GM19463 (cell line): ENCODE measurements around the gene F13B.
"Not testable (repeated sequence)": the region's sequence is repeated elsewhere in the genome, so short reads cannot be mapped to it uniquely, and the experiment has no call there.

ENCODE experiments used
- ATAC-seq: cut with Tn5 transposase; IDR thresholded peaks from one replicate; pipeline ENCODE4 v1.9.1; 2021; ENCODE audit warnings: mild to moderate bottlenecking, moderate library complexity; ENCODE audit not compliant: unreplicated experiment

The F13B gene

DNA sequence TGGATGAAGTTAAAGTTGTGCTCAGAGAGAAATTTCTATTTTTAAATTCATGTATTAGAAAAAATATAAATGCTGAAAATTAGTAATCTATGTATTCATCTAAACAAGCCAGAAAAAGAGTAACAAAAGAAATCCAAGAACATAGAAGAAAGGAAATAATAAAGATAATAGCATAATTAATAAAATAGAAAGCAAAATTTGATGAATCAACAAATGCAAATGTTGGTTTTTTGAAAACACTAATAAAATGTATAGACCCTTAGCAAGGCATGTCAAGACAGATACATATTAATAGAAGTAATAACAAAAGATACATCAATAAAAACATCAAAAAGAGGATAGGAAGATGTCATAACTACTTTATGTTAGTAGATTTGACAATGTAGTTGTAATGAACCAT, 18.0 kb downstream of the F13B start:
- ATAC-seq: no peak

DNA sequence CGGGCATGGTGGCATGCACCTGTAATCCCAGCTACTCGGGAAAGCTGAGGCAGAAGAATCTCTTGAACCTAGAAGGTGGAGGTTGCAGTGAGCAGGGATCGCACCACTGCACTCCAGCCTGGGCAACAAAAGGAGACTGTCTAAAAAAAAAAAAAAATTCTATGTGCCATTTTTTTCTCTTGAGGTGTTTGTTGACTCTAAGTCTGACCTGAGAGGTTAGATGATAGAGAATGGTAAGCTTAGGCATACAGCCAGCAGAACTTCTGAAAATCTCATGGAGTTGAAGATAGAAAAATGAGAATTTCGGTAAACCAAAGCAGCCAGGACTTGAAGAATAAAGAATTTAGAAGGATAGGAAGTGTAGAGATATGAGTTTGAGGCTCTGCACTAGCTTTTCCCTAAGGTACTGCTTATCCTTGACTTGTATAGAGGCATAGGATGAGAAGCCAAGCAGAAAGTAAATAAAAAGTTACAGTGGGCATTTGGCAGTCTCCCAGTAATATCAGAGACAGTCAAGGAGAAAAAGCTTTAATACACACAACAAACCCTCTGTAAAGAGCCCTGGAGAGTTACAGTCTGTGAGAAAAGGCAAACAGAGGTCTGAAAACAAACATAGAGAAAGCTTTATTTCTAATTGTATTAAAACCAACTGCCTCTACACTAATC, 24.3 kb downstream of the F13B start:
- no peak for ATAC-seq

DNA sequence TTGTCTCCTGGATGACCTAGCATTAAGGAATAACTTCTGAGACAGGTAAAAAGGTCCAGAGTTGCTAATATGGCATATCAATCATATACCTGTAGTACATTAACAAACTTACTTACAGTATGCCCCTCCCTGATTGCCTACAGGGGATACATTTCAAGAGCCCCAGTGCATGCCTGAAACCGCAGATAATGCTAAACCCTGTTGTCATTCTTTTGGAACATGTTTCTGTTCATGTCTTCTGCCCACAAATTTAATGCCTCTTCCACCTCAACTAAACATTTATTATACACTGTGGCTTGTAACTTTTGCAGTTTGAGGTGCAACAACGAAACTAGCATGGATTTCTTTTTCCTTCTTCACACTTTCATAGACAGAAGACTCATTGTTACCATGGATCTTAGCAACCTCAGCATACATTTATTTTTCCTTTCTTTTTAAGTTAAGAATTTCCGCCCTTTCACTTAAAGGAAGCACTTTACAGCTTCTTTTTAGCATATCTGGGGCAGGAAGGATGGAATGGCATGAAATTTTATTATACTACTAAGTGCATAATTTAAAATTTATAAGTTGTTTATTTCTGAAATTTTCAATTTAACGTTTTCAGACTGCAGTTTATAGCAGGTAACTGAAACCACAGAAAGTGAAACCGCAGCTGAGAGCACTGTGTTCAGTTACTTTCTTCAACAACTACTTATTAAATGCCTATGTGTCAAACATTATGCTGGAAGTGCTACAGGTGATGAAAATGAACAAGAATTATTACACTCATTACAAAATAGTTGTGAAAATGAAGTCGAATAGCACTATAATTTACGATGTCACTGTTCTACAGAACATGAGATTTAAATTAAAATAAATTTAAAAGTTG, 25.3 kb downstream of the F13B start:
- peak; percentile 74 for ATAC-seq

DNA sequence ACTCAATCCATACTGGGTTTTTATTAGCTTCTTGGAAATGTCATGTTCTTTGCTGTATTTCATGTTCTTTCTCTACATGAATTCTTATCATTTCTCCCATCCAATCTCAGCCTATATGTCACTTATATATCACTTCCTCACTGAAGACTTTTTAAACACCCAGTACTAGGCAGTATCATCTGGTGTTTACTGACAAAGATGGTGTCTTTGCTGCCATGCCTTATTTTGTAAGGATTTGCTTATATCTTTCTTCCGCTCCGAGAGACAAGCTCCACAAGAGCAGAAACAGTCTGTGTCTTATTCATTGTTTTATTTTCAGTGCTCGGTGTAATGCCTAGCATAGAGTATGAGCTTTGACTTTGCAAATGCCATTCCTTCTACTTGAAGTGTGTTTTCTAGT, 30.2 kb downstream of the F13B start:
- no peak for ATAC-seq

DNA sequence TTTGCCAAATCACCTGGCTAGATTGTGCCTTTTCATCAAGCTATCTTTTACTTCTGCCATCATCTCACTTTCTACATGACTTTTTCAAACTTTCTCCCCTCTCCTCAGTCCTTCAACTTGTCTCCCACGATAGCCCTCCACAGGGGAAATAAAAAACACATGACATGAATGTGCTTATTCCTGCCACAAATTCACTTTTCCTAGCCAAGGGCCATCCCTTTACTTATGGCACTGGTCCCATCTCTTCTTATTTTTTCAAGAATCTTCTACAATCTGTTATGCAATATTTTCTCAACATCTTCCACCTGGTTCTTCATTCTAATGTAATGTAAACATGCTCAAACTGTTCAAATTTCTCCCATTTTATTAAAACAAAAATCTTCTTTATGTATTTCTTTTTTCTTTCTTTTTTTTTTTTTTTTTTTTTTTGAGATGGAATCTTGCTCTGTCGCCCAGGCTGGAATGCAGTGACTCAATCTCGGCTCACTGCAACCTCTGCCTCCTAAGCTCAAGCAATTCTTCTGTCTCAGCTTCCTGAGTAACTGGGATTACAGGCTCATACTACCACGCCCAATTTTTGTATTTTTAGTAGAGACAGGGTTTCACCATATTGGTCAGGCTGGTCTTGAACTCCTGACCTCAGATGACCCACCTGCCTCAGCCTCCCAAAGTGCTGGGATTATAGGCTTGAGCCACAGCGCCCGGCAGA, 32.3 kb downstream of the F13B start:
- ATAC-seq: not testable (repeated sequence)

DNA sequence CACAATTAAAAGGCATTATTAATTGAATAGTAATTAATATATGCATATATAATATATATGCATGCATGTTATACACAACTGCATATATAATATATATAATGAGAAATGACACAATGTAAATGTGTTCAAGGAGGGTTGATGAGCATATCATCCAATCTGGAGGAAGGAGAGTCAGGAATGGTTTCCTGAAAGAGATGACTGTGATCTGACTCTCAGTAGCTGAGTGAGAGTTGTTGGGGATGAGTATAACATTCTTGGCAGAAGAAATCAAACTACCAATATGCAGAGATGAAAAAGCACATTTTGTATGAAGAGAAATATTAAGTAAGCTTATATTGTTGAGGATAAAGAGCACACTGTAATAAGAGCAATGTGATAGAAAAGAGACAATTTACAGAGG, 37.3 kb downstream of the F13B start:
- no peak for ATAC-seq

DNA sequence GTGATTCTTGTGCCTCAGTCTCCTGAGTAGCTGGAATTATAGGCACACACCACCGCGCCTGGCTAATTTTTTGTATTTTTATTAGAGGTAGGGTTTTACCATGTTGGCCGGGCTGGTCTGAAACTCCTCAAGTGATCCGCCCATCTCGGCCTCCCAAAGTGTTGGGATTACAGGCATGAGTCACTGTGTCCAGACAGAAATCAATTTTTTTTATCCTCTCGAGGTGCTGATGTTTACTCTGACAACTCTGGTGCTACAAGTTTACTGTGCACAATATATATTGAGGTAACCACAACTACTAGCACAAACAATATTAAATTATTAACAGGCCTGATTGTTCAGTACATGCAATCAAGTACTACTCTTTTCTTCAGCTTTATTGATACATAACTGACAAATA, 39.7 kb downstream of the F13B start:
- no peak for ATAC-seq

DNA sequence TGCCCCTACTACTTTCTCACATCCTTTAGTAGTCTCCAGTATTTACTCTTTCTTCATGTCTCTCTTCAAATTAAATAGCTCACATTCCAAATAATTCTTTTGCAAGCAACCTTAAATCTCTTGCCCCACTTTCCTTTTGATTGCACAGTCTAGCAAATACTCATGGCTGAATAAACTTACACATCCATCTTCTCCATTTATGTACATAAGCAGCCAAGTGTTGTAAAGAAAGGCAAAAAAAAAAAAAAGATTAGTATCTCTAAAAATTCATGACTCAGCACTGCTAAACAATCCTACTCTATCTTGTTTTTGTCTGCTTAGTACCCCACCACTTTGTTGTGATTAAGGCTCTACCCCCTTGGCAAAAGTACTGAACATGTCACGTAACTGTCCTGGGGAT, 42.6 kb downstream of the F13B start:
- ATAC-seq: no peak

DNA sequence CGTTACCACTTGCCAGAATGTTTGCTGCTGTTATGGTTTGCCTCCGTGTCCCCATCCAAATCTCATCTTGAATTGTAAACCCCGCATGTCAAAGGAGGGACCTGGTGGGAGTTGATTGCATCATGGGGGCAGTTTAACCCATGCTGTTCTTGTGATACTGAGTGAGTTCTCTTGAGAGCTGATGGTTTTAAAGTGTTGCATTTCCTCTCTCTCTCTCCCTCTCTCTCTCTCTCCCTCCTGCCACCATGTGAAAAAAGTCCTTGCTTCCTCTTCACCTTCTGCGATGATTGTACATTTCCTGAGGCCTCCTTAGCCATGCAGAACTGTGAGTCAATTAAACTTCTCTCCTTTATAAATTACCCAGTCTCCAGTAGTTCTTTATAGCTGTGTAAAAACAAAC, 45.3 kb downstream of the F13B start:
- no peak for ATAC-seq

DNA sequence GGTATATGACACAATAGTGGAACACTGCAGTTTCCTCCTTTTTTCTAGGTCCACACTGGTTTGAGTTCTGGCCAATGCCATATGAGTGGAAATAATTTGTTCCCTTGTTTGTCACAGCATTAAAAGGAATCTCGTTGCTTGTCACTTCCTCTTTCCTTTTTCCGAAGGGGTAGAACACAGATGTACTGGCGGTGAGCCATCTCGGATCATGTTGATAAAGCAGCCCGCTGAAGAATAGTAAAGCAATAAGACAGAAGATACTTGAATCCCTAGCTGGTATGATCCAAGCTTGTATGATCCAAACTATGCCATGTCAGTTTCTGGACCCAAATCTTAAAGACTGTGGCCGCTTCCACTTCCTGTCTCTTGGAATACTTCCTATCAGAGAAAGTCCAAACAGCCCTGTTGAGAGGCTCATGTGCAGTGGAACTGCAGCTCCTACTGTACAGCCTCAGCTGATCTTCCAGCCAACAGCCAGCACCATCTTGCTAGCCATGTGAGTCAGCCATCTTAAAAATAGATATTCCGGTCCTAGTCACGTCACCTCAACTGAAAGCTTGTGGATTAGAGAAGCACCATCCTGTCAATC, 49.4 kb downstream of the F13B start:
- no peak for ATAC-seq

DNA sequence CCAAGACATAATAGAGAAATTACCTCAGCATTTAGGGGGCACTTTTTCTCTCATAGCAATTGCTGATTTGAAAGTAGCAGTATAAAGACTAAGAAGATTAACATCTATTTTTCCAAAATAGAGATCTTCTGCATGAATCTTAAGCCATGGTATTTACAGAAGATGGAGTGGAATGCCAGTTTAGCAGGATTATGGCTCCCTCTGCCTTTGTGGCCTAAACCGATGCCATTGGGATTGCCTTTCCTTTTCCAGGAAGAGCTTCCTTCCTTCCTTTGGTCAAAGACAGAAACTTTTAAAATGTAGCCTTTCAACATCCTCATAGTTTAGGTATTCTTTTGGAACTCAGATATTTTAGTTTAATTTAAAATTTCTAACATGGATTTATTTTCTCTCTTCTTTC, 50.3 kb downstream of the F13B start:
- ATAC-seq: no peak

DNA sequence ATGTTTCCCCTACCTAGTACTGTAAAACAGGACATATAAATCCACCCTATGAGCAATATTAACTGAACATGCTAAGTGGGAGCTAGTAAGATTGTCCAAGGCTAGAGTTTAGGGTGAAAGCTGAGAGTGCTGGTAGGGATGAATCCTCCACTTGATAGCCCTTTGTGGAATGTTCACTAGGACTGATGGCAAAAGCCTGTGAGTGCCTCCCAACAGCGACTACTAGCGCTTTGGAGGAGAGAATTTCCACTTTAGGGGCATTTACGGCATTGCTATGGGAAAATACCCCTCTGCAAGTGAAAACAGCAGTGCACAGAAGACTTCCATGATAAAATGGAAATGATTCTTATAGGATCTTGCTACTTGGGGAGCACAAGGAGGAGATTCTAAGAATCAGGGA, 53.8 kb downstream of the F13B start:
- no peak for ATAC-seq

DNA sequence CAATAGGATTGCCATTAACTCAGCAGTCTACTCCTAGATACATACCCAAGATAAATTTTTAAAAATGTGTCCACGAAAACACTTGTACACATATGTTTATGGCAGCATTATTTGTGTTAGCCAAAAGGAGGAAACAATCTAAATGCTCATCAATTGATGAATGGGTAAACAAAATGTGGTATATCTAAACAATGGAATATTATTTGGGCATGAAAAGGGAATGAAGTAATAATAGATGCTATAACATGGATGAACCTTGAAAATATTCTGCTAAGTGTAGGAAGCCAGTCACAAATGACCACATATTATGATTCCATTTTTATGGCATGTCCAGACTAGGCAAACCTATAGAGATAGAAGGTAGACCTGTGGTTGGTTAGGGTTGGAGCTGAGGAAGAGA, 55.4 kb downstream of the F13B start:
- no peak for ATAC-seq

DNA sequence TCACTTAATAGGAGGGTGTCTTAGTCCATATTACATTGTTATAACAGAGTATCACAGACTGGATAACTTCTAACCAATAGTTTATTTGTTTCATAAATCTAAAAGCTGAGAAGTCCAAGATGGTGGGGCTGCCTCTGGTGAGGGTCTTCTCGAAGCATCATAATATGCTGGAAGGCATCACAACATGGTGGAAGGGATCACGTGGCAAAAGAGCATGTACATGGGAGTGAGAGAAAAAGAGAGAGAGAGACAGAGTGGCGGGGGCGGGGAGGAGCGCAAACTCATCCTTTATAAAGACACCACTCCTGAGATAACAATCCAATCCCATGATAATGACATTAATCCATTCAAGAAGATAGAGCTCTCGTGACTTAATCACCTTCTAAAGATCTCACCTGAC, 58.2 kb downstream of the F13B start:
- ATAC-seq: no peak

DNA sequence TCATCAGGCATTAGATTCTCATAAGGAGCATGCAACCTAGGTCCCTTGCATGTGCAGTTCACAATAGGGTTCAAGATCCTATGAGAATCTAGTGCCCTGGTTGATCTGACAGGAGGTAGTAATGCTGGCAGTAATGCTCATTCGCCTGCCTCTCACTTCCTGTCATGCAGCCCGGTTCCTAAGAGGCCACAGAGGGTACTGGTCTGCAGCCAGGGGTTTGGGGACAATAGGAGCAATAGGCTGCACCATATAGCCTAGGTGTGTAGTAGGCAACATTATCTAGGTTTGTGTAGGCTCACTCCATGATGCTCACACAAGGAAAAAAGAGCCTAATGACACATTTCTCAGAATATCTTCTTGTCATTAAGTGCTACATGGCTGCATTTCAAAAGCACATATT, 63.9 kb downstream of the F13B start:
- no peak for ATAC-seq

DNA sequence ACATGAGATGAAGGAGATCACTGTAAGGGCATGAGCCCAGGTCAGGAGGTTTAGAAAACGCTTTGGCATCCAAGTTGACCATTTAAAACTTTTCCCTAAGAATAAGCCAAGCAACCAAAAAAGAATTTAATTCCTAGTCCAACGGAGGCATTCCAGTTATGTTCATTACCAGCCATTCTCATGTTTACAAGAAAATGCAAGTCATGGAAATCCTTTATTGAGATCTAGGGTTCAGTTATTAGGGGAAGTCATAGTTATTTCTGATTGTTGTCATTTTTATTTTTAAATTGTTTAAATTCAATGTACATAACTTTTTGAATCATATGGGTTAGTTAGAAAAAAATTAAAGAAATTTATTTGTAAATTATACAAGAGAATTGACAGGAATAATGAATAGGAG, 65.2 kb downstream of the F13B start:
- ATAC-seq: no peak

DNA sequence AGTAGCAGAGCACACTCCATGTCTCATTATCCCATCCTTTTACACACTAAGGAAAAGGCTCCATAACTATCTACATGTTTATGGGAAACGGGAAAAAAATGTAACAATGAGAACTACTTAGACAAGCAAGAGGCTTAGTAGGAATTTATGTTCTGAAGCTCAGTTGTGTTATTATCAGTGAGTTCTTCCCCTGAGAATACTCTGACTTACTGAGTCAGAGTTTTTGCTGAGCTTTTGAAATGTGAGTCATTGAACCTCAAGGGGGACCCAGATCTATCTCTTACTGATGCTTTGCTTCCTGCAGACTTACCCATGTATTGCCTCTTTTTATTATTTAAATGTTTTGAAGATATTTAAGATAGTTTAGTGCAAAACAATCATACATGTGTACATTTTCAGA, 69.6 kb downstream of the F13B start:
- ATAC-seq: no peak

DNA sequence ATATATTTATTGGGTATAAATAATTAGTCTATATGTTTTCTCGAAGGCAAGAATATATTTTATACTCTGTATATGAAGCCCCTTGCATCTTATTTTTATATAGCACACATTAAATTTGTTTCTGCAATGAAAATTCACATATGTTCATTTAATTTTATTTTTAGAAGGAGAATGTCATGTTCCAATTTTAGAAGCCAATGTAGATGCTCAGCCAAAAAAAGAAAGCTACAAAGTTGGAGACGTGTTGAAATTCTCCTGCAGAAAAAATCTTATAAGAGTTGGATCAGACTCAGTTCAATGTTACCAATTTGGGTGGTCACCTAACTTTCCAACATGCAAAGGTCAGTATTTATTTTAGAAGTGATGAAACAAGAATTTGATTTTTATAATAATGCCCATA, 73.1 kb downstream of the F13B start:
- ATAC-seq: no peak

DNA sequence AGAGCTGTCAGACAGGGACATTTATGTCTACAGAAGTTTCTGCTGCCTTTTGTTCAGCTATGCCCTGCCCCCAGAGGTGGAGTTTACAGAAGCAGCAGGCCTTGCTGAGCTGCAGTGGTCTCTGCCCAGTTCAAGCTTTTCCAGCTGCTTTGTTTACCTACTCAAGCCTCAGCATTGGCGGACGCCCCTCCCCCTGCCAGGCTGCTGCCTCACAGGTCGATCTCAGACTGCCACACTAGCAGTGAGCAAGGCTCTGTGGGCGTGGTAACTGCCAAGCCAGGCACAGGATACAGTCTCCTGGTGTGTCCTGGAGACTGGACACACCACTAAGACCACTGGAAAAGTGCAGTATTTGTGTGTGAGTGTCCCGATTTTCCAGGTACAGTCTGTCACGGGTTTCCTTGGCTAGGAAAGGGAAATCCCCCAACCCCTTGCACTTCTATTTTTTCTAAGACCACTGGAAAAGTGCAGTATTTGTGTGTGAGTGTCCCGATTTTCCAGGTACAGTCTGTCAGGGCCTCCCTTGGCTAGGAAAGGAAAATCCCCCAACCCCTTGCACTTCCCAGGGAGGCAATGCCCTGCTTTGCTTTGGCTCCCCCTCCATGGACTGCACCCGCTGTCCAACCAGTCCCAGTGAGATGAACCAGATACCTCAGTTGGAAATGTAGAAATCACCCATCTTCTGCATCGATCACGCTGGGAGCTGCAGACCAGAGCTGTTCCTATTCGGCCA, 75.0 kb downstream of the F13B start:
- ATAC-seq: not testable (repeated sequence)
